ENCODE results near the gene EIF2B4.

The EIF2B4 gene

GRCh38 chr2:27370026-27370815 is at the start of gene EIF2B4, which contains the start of gene SNX17:
TSS of gene EIF2B4 (minus strand) at chr2:27370338. CDS start at chr2:27370314, 24 bp downstream.
TSS of gene SNX17 (plus strand) at chr2:27370616. CDS start at chr2:27370744, 128 bp downstream.
- peak; percentile 91 to 99 (median 96) for DNase-seq (ENCODE audit: low read depth in 2 of 3, low spot score in 2 of 3)

GRCh38 chr2:27416151-27416550 is 46.0 kb upstream of the EIF2B4 start:
- DNase-seq (ENCODE audit: low read depth in 2 of 3, low spot score in 2 of 3), result no peak

GRCh38 chr2:27412419-27413152 is 42.4 kb upstream of the EIF2B4 start:
- DNase-seq (ENCODE audit: low read depth in 2 of 3, low spot score in 2 of 3), result no peak

GRCh38 chr2:27409321-27410073 is 39.4 kb upstream of the EIF2B4 start, which contains the start of gene PPM1G:
TSS of gene PPM1G (minus strand) at chr2:27409591. CDS start at chr2:27409422, 169 bp downstream.
- DNase-seq (ENCODE audit: low read depth in 2 of 3, low spot score in 2 of 3), result peak; percentile 90 to 94 (median 91)

- DNase-seq (ENCODE audit: low read depth in 2 of 3, low spot score in 2 of 3), result no peak
Measured at GRCh38 chr2:27408601-27409320, 38.6 kb upstream of the EIF2B4 start.

GRCh38 chr2:27407798-27408491 is 37.8 kb upstream of the EIF2B4 start:
- DNase-seq (ENCODE audit: low read depth in 2 of 3, low spot score in 2 of 3), result no peak

GRCh38 chr2:27400348-27401135 is 30.4 kb upstream of the EIF2B4 start:
- DNase-seq (ENCODE audit: low read depth in 2 of 3, low spot score in 2 of 3), result no peak

GRCh38 chr2:27398962-27399361 is 28.8 kb upstream of the EIF2B4 start:
- no peak for DNase-seq (ENCODE audit: low read depth in 2 of 3, low spot score in 2 of 3)

GRCh38 chr2:27393225-27393624 is 23.1 kb upstream of the EIF2B4 start:
- DNase-seq (ENCODE audit: low read depth in 2 of 3, low spot score in 2 of 3), result no peak

GRCh38 chr2:27390822-27391679 is 20.9 kb upstream of the EIF2B4 start:
- no peak for DNase-seq (ENCODE audit: low read depth in 2 of 3, low spot score in 2 of 3)

GRCh38 chr2:27381577-27382181 is 11.5 kb upstream of the EIF2B4 start:
- DNase-seq (ENCODE audit: low read depth in 2 of 3, low spot score in 2 of 3), result no peak

GRCh38 chr2:27380626-27381545 is 10.7 kb upstream of the EIF2B4 start, which contains the start of gene ZNF513:
TSS of gene ZNF513 (minus strand) at chr2:27380734. CDS start at chr2:27380526, 208 bp downstream.
- peak; percentile 75 to 80 (median 76) for DNase-seq (ENCODE audit: low read depth in 2 of 3, low spot score in 2 of 3)

- DNase-seq (ENCODE audit: low read depth in 2 of 3, low spot score in 2 of 3), result no peak
Measured at GRCh38 chr2:27379836-27380625, 9.9 kb upstream of the EIF2B4 start.

GRCh38 chr2:27379383-27379835 is 9.3 kb upstream of the EIF2B4 start:
- DNase-seq (ENCODE audit: low read depth in 2 of 3, low spot score in 2 of 3), result no peak

- no peak for DNase-seq (ENCODE audit: low read depth in 2 of 3, low spot score in 2 of 3)
Measured at GRCh38 chr2:27378809-27379290, 8.7 kb upstream of the EIF2B4 start.
